ENCODE data around the gene GTF3C6. TPM values are rescaled to one million over a fixed set of nuclear protein-coding genes. Genes with fewer than 3 reads are reported as not detected.

Gene GTF3C6
- total RNA-seq, 2 experiments from 2014 or later, result 93.0 to 106 TPM

GRCh38 chr6:110979565-110980101, 21.1 kb downstream of the GTF3C6 start:
- H3K27ac Mint-ChIP-seq, result no peak overlapping the region
- H3K9me3 Mint-ChIP-seq (ENCODE audit: low read depth), result no peaks in the 10 kb centered on the region
- no peak for DNase-seq
- H3K36me3 Mint-ChIP-seq (ENCODE audit: low read depth), result peaks cover 32% of the 10 kb centered on the region
- intact Hi-C loops (cut with DNase I, micrococcal nuclease), result loop anchor here in 1 of 2 experiments (2.0 to 5.0 kb wide), 2 partner anchors 21 to 32 kb away; partner anchors contain the start of gene GTF3C6
- CTCF ChIA-PET, result interaction anchor here (0.7 kb wide), 1 partner anchor 1336 kb away, joined by 3 read pairs; no protein-coding TSS in a partner anchor
- no peak for ATAC-seq
- peaks cover 27% of the 10 kb centered on the region for H3K4me1 Mint-ChIP-seq
- no peaks in the 10 kb centered on the region for H3K27me3 Mint-ChIP-seq
- POLR2A ChIA-PET, result no interaction called here
- no peak overlapping the region for H3K4me3 Mint-ChIP-seq

- peaks cover 27% of the 10 kb centered on the region for H3K4me1 Mint-ChIP-seq
- intact Hi-C loops (cut with DNase I, micrococcal nuclease), result loop anchor here in 1 of 2 experiments (2.0 to 5.0 kb wide), 2 partner anchors 21 to 33 kb away; partner anchors contain the start of gene GTF3C6
- CTCF ChIA-PET, result interaction anchor here (0.7 kb wide), 1 partner anchor 447 kb away, joined by 3 read pairs; no protein-coding TSS in a partner anchor
- H3K4me3 Mint-ChIP-seq, result peak overlapping the region; percentile 99
- H3K9me3 Mint-ChIP-seq (ENCODE audit: low read depth), result no peaks in the 10 kb centered on the region
- ATAC-seq, result no peak
- H3K27ac Mint-ChIP-seq, result peak overlapping the region; percentile 72
- DNase-seq, result no peak
- H3K27me3 Mint-ChIP-seq, result no peaks in the 10 kb centered on the region
- POLR2A ChIA-PET, result no interaction called here
- H3K36me3 Mint-ChIP-seq (ENCODE audit: low read depth), result peaks cover 36% of the 10 kb centered on the region
Measured at GRCh38 chr6:110980227-110980626, 21.7 kb downstream of the GTF3C6 start.

DNA sequence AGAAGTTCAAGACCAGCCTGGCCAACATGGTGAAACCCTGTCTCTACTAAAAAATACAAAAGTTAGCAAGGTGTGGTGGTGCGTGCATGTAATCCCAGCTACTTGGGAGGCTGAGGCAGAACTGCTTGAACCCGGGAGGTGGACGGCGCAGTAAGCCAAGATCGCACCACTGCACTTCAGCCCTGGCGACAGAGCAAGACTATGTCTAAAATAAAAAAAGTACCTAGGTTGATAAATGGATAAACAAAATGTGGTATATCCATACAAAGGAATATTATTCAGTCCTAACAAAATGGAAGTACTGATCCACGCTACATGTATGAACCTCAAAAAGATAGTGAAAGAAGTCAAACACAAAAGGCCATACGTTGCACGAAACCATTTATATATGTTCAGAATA, 22.1 kb downstream of the GTF3C6 start:
- H3K36me3 Mint-ChIP-seq (ENCODE audit: low read depth), result peaks cover 38% of the 10 kb centered on the region
- H3K4me1 Mint-ChIP-seq, result peaks cover 27% of the 10 kb centered on the region
- H3K4me3 Mint-ChIP-seq, result peak overlapping the region; percentile 99
- ATAC-seq (no peak), DNase-seq (no peak)
- H3K9me3 Mint-ChIP-seq (ENCODE audit: low read depth), result no peaks in the 10 kb centered on the region
- H3K27me3 Mint-ChIP-seq, result no peaks in the 10 kb centered on the region
- intact Hi-C loops (cut with DNase I, micrococcal nuclease), result loop anchor here (1.0 to 5.0 kb wide), 5 partner anchors 22 to 503 kb away; partner anchors contain the start of genes GTF3C6 (in 2 of the 2) and REV3L (in 1 of the 2)
- ChIA-PET CTCF (interaction anchor here (0.7 kb wide), 1 partner anchor 448 kb away, joined by 3 read pairs; no protein-coding TSS in a partner anchor), POLR2A (no interaction called here)
- peak overlapping the region; percentile 97 for H3K27ac Mint-ChIP-seq

GRCh38 chr6:110981202-110981600, 22.7 kb downstream of the GTF3C6 start:
- H3K9me3 Mint-ChIP-seq (ENCODE audit: low read depth), result no peaks in the 10 kb centered on the region
- CTCF ChIA-PET, result interaction anchor here (1.1 to 1.5 kb wide), 2 partner anchors 37 to 166 kb away, joined by 3 to 6 read pairs; partner anchors contain the start of gene CDK19
- peaks cover 31% of the 10 kb centered on the region for H3K4me1 Mint-ChIP-seq
- POLR2A ChIA-PET, result interaction anchor here (0.6 to 2.7 kb wide), 5 partner anchors 12 to 299 kb away, joined by 3 to 13 read pairs (median 11); partner anchors contain the start of genes AMD1 and CDK19
- peak overlapping the region; percentile 97 for H3K27ac Mint-ChIP-seq
- no peaks in the 10 kb centered on the region for H3K27me3 Mint-ChIP-seq
- H3K4me3 Mint-ChIP-seq, result peak overlapping the region; percentile 99
- intact Hi-C loops (cut with DNase I, micrococcal nuclease), result loop anchor here (1.0 to 5.0 kb wide), 5 partner anchors 22 to 502 kb away; partner anchors contain the start of genes GTF3C6 (in 2 of the 2) and REV3L (in 1 of the 2)
- H3K36me3 Mint-ChIP-seq (ENCODE audit: low read depth), result peaks cover 43% of the 10 kb centered on the region
- DNase-seq (no peak), ATAC-seq (no peak)

- Mint-ChIP-seq H3K27ac (peak overlapping the region; percentile 25), H3K4me1 (peaks cover 11% of the 10 kb centered on the region), H3K27me3 (no peaks in the 10 kb centered on the region), H3K4me3 (no peak overlapping the region), H3K36me3 (ENCODE audit: low read depth) (peaks cover 63% of the 10 kb centered on the region), H3K9me3 (ENCODE audit: low read depth) (no peaks in the 10 kb centered on the region)
- POLR2A ChIA-PET, result no interaction called here
- ATAC-seq (no peak), DNase-seq (no peak)
- intact Hi-C loops (cut with DNase I, micrococcal nuclease), result no loop called here
- CTCF ChIA-PET, result interaction anchor here (0.6 to 0.7 kb wide), 2 partner anchors 9 to 28 kb away, joined by 3 read pairs; no protein-coding TSS in a partner anchor
Measured at GRCh38 chr6:110990840-110991576, 32.5 kb downstream of the GTF3C6 start.

DNA sequence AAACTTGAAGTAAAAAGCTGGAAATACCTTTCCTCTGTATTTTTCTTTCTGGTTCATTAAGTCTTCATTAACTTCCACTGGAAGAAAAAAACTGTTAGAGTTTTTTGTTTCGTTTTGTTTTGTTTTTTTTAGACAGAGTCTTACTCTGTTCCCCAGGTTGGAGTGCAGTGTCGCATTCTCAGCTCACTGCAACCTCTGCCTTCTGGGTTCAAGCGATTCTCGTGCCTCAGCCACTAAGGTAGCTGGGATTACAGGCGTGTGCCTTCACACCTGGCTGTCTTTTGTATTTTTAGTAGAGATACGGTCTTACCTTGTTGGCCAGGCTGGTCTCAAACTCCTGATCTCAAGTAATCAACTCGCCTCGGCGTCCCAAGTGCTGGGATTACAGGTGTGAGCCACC, 38.2 kb downstream of the GTF3C6 start:
- intact Hi-C loops (cut with DNase I, micrococcal nuclease), result no loop called here
- no peak overlapping the region for H3K27ac Mint-ChIP-seq
- ATAC-seq (no peak), DNase-seq (no peak)
- H3K36me3 Mint-ChIP-seq (ENCODE audit: low read depth), result peaks cover 55% of the 10 kb centered on the region
- H3K9me3 Mint-ChIP-seq (ENCODE audit: low read depth), result no peaks in the 10 kb centered on the region
- no peak overlapping the region for H3K4me3 Mint-ChIP-seq
- ChIA-PET POLR2A (no interaction called here), CTCF (interaction anchor here (0.7 kb wide), 1 partner anchor 179 kb away, joined by 3 read pairs; no protein-coding TSS in a partner anchor)
- H3K4me1 Mint-ChIP-seq, result no peaks in the 10 kb centered on the region
- H3K27me3 Mint-ChIP-seq, result no peaks in the 10 kb centered on the region

- Mint-ChIP-seq H3K9me3 (ENCODE audit: low read depth) (no peaks in the 10 kb centered on the region), H3K36me3 (ENCODE audit: low read depth) (peaks cover 49% of the 10 kb centered on the region), H3K4me1 (peaks cover 4% of the 10 kb centered on the region), H3K27ac (no peak overlapping the region), H3K4me3 (no peak overlapping the region), H3K27me3 (no peaks in the 10 kb centered on the region)
- ATAC-seq (no peak), DNase-seq (no peak)
- POLR2A ChIA-PET, result interaction anchor here (1.2 kb wide), 1 partner anchor 17 kb away, joined by 3 read pairs; no protein-coding TSS in a partner anchor
- intact Hi-C loops (cut with DNase I, micrococcal nuclease), result loop anchor here (1.0 to 2.0 kb wide), 3 partner anchors 317 to 471 kb away; no protein-coding TSS in a partner anchor
- CTCF ChIA-PET, result interaction anchor here (1.2 to 2.2 kb wide), 4 partner anchors 9 to 317 kb away, joined by 3 to 19 read pairs (median 5); no protein-coding TSS in a partner anchor
Measured at GRCh38 chr6:110999634-111000270, 41.2 kb downstream of the GTF3C6 start.

DNA sequence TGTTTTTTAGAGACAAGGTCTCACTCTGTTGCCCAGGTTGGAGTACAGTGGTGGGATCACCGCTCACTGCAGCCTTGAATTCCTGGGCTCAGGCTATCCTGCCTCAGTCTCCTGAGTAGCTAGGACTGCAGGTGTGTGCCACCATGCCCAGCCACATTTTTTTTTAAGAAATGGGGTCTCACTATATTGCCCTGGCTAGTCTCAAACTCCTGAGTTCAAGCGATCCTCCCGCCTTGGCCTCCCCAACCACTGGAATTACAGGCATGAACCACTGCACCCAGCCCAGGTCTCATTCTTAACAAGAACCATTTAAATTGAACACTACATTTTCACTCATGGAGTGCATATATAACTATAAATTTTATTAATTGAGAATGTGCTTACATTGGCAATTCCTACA, 43.8 kb downstream of the GTF3C6 start:
- CTCF ChIA-PET, result no interaction called here
- DNase-seq (no peak), ATAC-seq (no peak)
- Mint-ChIP-seq H3K36me3 (ENCODE audit: low read depth) (peaks cover 40% of the 10 kb centered on the region), H3K4me1 (peaks cover 10% of the 10 kb centered on the region), H3K9me3 (ENCODE audit: low read depth) (no peaks in the 10 kb centered on the region), H3K27ac (no peak overlapping the region), H3K27me3 (no peaks in the 10 kb centered on the region), H3K4me3 (no peak overlapping the region)
- intact Hi-C loops (cut with DNase I, micrococcal nuclease), result loop anchor here in 1 of 2 experiments (2.0 kb wide), 1 partner anchor 16 kb away; no protein-coding TSS in a partner anchor
- POLR2A ChIA-PET, result no interaction called here

- Mint-ChIP-seq H3K4me1 (peaks cover 4% of the 10 kb centered on the region), H3K27ac (no peak overlapping the region), H3K9me3 (ENCODE audit: low read depth) (no peaks in the 10 kb centered on the region), H3K27me3 (no peaks in the 10 kb centered on the region), H3K4me3 (no peak overlapping the region), H3K36me3 (ENCODE audit: low read depth) (peaks cover 43% of the 10 kb centered on the region)
- CTCF ChIA-PET, result interaction anchor here (0.6 to 5.0 kb wide), 32 partner anchors 8 to 1032 kb away, joined by 3 to 54 read pairs (median 4); a partner anchor contains a TSS
- intact Hi-C loops (cut with DNase I, micrococcal nuclease), result loop anchor here (1.0 to 5.0 kb wide), 4 partner anchors 199 to 1031 kb away; partner anchors contain the start of gene REV3L (in 1 of the 2)
- DNase-seq (no peak), ATAC-seq (peak; percentile 73)
- POLR2A ChIA-PET, result no interaction called here
Measured at GRCh38 chr6:111011360-111012142, 53.0 kb downstream of the GTF3C6 start.

DNA sequence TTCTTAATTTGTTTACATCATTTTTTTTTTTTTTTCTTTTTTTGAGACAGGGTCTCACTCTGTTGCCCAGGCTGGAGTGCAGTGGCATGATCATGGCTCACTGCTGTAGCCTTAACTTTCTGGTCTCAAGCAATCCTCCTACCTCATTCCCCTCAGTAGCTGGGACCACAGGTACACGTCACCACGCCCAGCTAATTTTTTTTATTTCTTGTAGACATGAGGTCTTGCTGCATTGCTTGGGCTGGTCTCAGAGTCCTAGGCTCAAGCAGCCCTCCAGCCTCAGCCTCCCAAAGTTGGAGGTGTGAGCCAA, 53.6 kb downstream of the GTF3C6 start:
- ChIA-PET CTCF (interaction anchor here (1.0 to 5.0 kb wide), 8 partner anchors 13 to 330 kb away, joined by 5 to 54 read pairs (median 8); a partner anchor contains a TSS), POLR2A (no interaction called here)
- Mint-ChIP-seq H3K9me3 (ENCODE audit: low read depth) (no peaks in the 10 kb centered on the region), H3K4me1 (peaks cover 4% of the 10 kb centered on the region), H3K27me3 (no peaks in the 10 kb centered on the region), H3K27ac (no peak overlapping the region), H3K4me3 (no peak overlapping the region), H3K36me3 (ENCODE audit: low read depth) (peaks cover 47% of the 10 kb centered on the region)
- ATAC-seq (no peak), DNase-seq (no peak)
- intact Hi-C loops (cut with DNase I, micrococcal nuclease), result loop anchor here in 1 of 2 experiments (5.0 kb wide), 2 partner anchors 470 to 1030 kb away; partner anchors contain the start of gene REV3L
